ENCODE results near the gene FUT4. TPM values are rescaled to one million over a fixed set of nuclear protein-coding genes. Genes with fewer than 3 reads are reported as not detected.

FUT4 gene
- total and polyA plus RNA-seq, 2 experiments from 2014 or later, result 2.0 to 7.9 TPM

DNA sequence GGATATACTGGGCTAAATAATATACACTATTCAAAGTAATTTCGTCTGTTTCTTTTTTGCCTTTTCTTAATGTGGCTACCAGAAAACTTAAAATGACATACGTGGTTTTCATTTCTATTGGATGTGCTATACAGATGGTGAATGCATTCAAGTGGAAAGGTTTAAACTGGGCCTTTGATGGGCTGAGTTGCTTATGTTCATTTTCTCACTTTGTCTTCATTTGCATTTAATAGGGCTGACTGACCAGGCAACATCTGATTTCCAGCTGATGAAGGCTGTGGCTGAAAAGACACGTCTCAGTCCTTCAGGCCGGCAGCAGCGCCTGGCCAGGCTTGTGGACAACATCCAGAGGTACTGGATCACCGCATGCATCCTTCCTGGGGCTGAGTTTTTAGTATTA is 51.4 kb downstream of the FUT4 start:
- 94 to 97% methylated on average over 6 of the region's 6 CpGs for WGBS, 2 experiments (ENCODE audit: low coverage in 1 of 2, low lambda C conversion rate in 2 of 2, missing lambda C conversion rate in 2 of 2)
- no peaks in the 10 kb centered on the region for H3K4me1 ChIP-seq (ENCODE audit: insufficient read depth)
- H3K27me3 ChIP-seq (replicated peaks; ENCODE audit: insufficient read depth), result no peaks in the 10 kb centered on the region
- H3K4me3 ChIP-seq, result no peak overlapping the region
- no peak overlapping the region for H2AFZ ChIP-seq
- H4K20me1 ChIP-seq (ENCODE audit: insufficient read depth), result no peaks in the 10 kb centered on the region
- TF ChIP-seq EZH2 (IDR thresholded peaks at IDR 0.05; ENCODE audit: insufficient read depth, poor library complexity, severe bottlenecking), result no peak
- TF ChIP-seq EZH2phosphoT487 (IDR thresholded peaks at IDR 0.05; ENCODE audit: insufficient read depth, low read depth), result no peak
- H3K9me2 ChIP-seq (ENCODE audit: insufficient read depth), result no peaks in the 10 kb centered on the region
- no peak overlapping the region for H3K4me2 ChIP-seq (ENCODE audit: unreplicated experiment)
- no peak for DNase-seq
- no peaks in the 10 kb centered on the region for H3F3A ChIP-seq (ENCODE audit: insufficient read depth)
- H3K27ac ChIP-seq, result no peak overlapping the region
- H3K9ac ChIP-seq, result no peak overlapping the region
- in situ Hi-C loops (cut with MboI), result no loop called here
- H3K9me3 ChIP-seq (ENCODE audit: low read depth), result no peaks in the 10 kb centered on the region
- H3K36me3 ChIP-seq (ENCODE audit: low read depth), result no peaks in the 10 kb centered on the region; the same call in 1 of the 2 replicates
- H3K79me2 ChIP-seq (ENCODE audit: insufficient read depth), result no peaks in the 10 kb centered on the region

DNA sequence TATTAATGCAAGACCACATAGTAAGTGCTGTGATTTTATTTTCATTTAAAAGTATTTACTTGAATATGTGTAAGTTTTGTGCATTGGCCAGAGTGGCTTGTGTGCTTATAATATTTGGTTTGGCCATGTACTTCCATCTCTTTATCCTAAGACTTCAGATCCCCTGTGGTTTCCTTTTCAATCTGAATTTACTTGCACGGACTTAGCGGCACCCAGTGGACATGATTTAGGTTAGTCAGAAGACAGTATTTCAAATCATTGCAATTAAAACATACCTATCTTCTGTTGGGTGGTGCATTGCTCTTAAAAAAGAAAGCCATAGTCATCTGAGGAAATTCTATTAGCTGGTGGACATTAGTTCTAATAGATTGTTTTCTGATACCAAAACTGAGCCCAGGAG is 54.2 kb downstream of the FUT4 start:
- WGBS, 2 experiments (ENCODE audit: low coverage in 1 of 2, low lambda C conversion rate in 2 of 2, missing lambda C conversion rate in 2 of 2), result 74 to 84% methylated on average over 2 of the region's 2 CpGs
- H3K4me3 ChIP-seq, result no peak overlapping the region
- no peak for DNase-seq
- peaks cover 8% of the 10 kb centered on the region for H3K4me1 ChIP-seq (ENCODE audit: insufficient read depth)
- no peak overlapping the region for H3K9ac ChIP-seq
- no peaks in the 10 kb centered on the region for H3K79me2 ChIP-seq (ENCODE audit: insufficient read depth)
- H3K9me2 ChIP-seq (ENCODE audit: insufficient read depth), result no peaks in the 10 kb centered on the region
- no peaks in the 10 kb centered on the region for H3K9me3 ChIP-seq (ENCODE audit: low read depth)
- no peak overlapping the region for H2AFZ ChIP-seq
- H3K27me3 ChIP-seq (replicated peaks; ENCODE audit: insufficient read depth), result no peaks in the 10 kb centered on the region
- H3K4me2 ChIP-seq (ENCODE audit: unreplicated experiment), result no peak overlapping the region
- H3F3A ChIP-seq (ENCODE audit: insufficient read depth), result peaks cover 10% of the 10 kb centered on the region
- in situ Hi-C loops (cut with MboI), result no loop called here
- H3K36me3 ChIP-seq (ENCODE audit: low read depth), result no peaks in the 10 kb centered on the region; the same call in 1 of the 2 replicates
- H3K27ac ChIP-seq, result no peak overlapping the region
- H4K20me1 ChIP-seq (ENCODE audit: insufficient read depth), result no peaks in the 10 kb centered on the region
- TF ChIP-seq EZH2 (IDR thresholded peaks at IDR 0.05; ENCODE audit: insufficient read depth, poor library complexity, severe bottlenecking) (no peak), EZH2phosphoT487 (IDR thresholded peaks at IDR 0.05; ENCODE audit: insufficient read depth, low read depth) (no peak)

Other genes with a start within 250 kb of the FUT4 start
- not detected in 2 replicates for gene IZUMO1R, start 239.3 kb upstream of the FUT4 start, total RNA-seq (2014; rRNA removed; shearing (Covaris generic))
- not detected in 2 replicates for gene IZUMO1R, start 239.3 kb upstream of the FUT4 start, polyA plus RNA-seq (2016; fragmentation: Nextera tagmentation; extraction: Ambion mirVana)
- not detected in 2 replicates for gene GPR83, start 142.5 kb upstream of the FUT4 start, total RNA-seq (2014; rRNA removed; shearing (Covaris generic))
- 0.04 TPM in 1 of 2 replicates, not detected in the other for gene GPR83, start 142.5 kb upstream of the FUT4 start, polyA plus RNA-seq (2016; fragmentation: Nextera tagmentation; extraction: Ambion mirVana)
- 8.5 and 15.6 TPM in 2 replicates for gene MRE11, start 50.1 kb upstream of the FUT4 start, total RNA-seq (2014; rRNA removed; shearing (Covaris generic))
- 10.6 and 10.7 TPM in 2 replicates for gene MRE11, start 50.1 kb upstream of the FUT4 start, polyA plus RNA-seq (2016; fragmentation: Nextera tagmentation; extraction: Ambion mirVana)
- 18.6 and 37.2 TPM in 2 replicates for gene ANKRD49, start 49.9 kb upstream of the FUT4 start, total RNA-seq (2014; rRNA removed; shearing (Covaris generic))
- gene ANKRD49, start 49.9 kb upstream of the FUT4 start, polyA plus RNA-seq (2016; fragmentation: Nextera tagmentation; extraction: Ambion mirVana), result 13.9 and 14.1 TPM in 2 replicates
- not detected in 2 replicates for gene C11orf97, start 31.5 kb upstream of the FUT4 start, total RNA-seq (2014; rRNA removed; shearing (Covaris generic))
- not detected in 2 replicates for gene C11orf97, start 31.5 kb upstream of the FUT4 start, polyA plus RNA-seq (2016; fragmentation: Nextera tagmentation; extraction: Ambion mirVana)
- 1.2 and 2.8 TPM in 2 replicates for gene PIWIL4, start 23.4 kb downstream of the FUT4 start, total RNA-seq (2014; rRNA removed; shearing (Covaris generic))
- gene PIWIL4, start 23.4 kb downstream of the FUT4 start, polyA plus RNA-seq (2016; fragmentation: Nextera tagmentation; extraction: Ambion mirVana), result 1.1 and 1.4 TPM in 2 replicates
- 50.8 and 55.9 TPM in 2 replicates for gene AMOTL1, start 224.4 kb downstream of the FUT4 start, total RNA-seq (2014; rRNA removed; shearing (Covaris generic))
- gene AMOTL1, start 224.4 kb downstream of the FUT4 start, polyA plus RNA-seq (2016; fragmentation: Nextera tagmentation; extraction: Ambion mirVana), result 21.8 and 22.3 TPM in 2 replicates